ENCODE results near the gene CHSY1. TPM values are rescaled to one million over a fixed set of nuclear protein-coding genes. Genes with fewer than 3 reads are reported as not detected.

The CHSY1 gene
- polyA plus RNA-seq, 1 donor from 2014 or later, result 16.1 TPM

GRCh38 chr15:101264911-101265641 is 13.2 kb upstream of the CHSY1 start:
- no peak for TF ChIP-seq CTCF (IDR thresholded peaks at IDR 0.05; ENCODE audit: poor library complexity, severe bottlenecking)
- TF ChIP-seq EP300 (conservative IDR thresholded peaks at IDR 0.05; ENCODE audit: poor library complexity, severe bottlenecking), result no peak
- TF ChIP-seq MXI1 (conservative IDR thresholded peaks at IDR 0.05; ENCODE audit: poor library complexity, severe bottlenecking), result no peak
- no peak for TF ChIP-seq REST (IDR thresholded peaks at IDR 0.05; ENCODE audit: borderline replicate concordance)
- TF ChIP-seq POLR2AphosphoS5 (IDR thresholded peaks at IDR 0.05), result no peak
- no peak for TF ChIP-seq EZH2 (IDR thresholded peaks at IDR 0.05; ENCODE audit: borderline replicate concordance, insufficient read depth, low read length, poor library complexity, severe bottlenecking)
- no peak for TF ChIP-seq RAD21 (conservative IDR thresholded peaks at IDR 0.05)
- TF ChIP-seq SMC3 (conservative IDR thresholded peaks at IDR 0.05; ENCODE audit: poor library complexity), result no peak
- no peak for TF ChIP-seq TAF1 (IDR thresholded peaks at IDR 0.05; ENCODE audit: low read depth)
- no peak overlapping the region for H3K4me3 ChIP-seq (ENCODE audit: low read length)
- no peaks in the 10 kb centered on the region for H3K9me3 ChIP-seq (ENCODE audit: low read length)
- no peak overlapping the region for H3K27ac ChIP-seq (ENCODE audit: low read length)
- no peak overlapping the region for H3K4me2 ChIP-seq (ENCODE audit: low read length)
- no peak overlapping the region for H2AFZ ChIP-seq (ENCODE audit: low read depth, low read length)
- no peaks in the 10 kb centered on the region for H3F3A ChIP-seq (ENCODE audit: insufficient read depth, low read length, poor library complexity, severe bottlenecking)
- H3K36me3 ChIP-seq (ENCODE audit: insufficient read depth, low read length), result no peaks in the 10 kb centered on the region
- no peak overlapping the region for H3K9ac ChIP-seq (ENCODE audit: low read length)
- no peaks in the 10 kb centered on the region for H3K27me3 ChIP-seq (ENCODE audit: insufficient read depth, low read depth, low read length)
- H3K9me2 ChIP-seq (ENCODE audit: insufficient read depth, low read length), result no peaks in the 10 kb centered on the region
- no peaks in the 10 kb centered on the region for H4K20me1 ChIP-seq (ENCODE audit: insufficient read depth)
- no peaks in the 10 kb centered on the region for H3K79me2 ChIP-seq (replicated peaks; ENCODE audit: insufficient read depth, low read length)

- no peaks in the 10 kb centered on the region for H3K36me3 ChIP-seq (ENCODE audit: insufficient read depth, low read length)
- H3K9ac ChIP-seq (ENCODE audit: low read length), result no peak overlapping the region
- H3K27ac ChIP-seq (ENCODE audit: low read length), result no peak overlapping the region
- no peak overlapping the region for H3K4me2 ChIP-seq (ENCODE audit: low read length)
- no peak overlapping the region for H2AFZ ChIP-seq (ENCODE audit: low read depth, low read length)
- no peaks in the 10 kb centered on the region for H3K9me2 ChIP-seq (ENCODE audit: insufficient read depth, low read length)
- H3K27me3 ChIP-seq (ENCODE audit: insufficient read depth, low read depth, low read length), result no peaks in the 10 kb centered on the region
- no peaks in the 10 kb centered on the region for H3F3A ChIP-seq (ENCODE audit: insufficient read depth, low read length, poor library complexity, severe bottlenecking)
- no peaks in the 10 kb centered on the region for H3K9me3 ChIP-seq (ENCODE audit: low read length)
- H3K4me3 ChIP-seq (ENCODE audit: low read length), result no peak overlapping the region
- no peak for TF ChIP-seq EP300 (conservative IDR thresholded peaks at IDR 0.05; ENCODE audit: poor library complexity, severe bottlenecking)
- H4K20me1 ChIP-seq (ENCODE audit: insufficient read depth), result no peaks in the 10 kb centered on the region
- H3K79me2 ChIP-seq (replicated peaks; ENCODE audit: insufficient read depth, low read length), result no peaks in the 10 kb centered on the region
Measured at GRCh38 chr15:101264011-101264410, 12.2 kb upstream of the CHSY1 start.

Data from neural cell (in vitro differentiated cells).